GM18526 (cell line): Measurements from ENCODE around the gene PIEZO1.

Source experiments
- POLR2A ChIP-seq: IDR thresholded peaks from 3 replicates; pipeline ENCODE4 v1.6.1; 2011; ENCODE audit not compliant: insufficient read length; ENCODE audit errors: extremely low read depth

PIEZO1 gene

DNA sequence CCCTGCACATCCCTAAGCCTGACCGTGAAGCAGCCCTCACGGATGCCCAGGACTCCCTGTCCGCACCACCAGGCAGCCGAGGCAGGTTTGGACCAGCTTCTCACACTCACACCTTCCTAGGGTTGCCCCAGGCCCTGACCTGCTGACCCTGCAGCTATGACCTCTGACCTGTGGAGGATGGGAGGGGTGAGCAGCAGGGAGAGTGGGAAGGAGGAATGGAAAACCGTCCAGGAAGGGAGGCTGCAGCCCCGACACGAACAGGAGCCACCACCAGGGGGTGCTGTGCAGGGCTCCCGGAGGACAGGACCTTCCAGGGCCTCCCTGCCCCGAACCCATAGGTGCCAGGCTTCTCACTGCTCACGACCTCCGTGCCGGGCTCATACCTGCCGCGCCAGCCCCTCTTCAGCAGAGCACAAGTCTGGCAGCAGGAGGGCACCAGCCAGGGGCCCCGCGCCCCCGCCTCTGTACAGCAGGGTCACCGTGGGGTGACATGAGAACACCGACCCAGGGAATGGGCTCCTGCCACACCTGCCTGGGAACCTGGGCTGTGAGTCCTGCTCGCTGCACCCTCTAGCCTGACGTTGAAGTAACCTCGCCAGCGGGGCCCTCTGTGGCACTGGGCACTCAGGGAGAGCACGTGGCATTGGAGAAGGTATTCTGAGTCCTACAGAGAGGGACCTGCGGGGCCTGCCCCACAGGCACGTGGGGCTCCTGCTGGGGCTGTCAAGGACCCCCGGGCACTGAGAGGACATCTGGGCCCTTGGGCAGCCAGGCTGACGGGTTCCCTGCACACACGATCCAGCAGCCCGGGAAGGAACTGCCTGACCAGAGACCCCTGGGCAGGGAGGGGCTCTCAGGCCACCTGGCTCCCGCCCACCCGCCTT, 41.1 kb downstream of the PIEZO1 start:
- no peak for TF ChIP-seq POLR2A

GRCh38 chr16:88742896-88743605, 42.0 kb downstream of the PIEZO1 start:
- TF ChIP-seq POLR2A, result no peak

DNA sequence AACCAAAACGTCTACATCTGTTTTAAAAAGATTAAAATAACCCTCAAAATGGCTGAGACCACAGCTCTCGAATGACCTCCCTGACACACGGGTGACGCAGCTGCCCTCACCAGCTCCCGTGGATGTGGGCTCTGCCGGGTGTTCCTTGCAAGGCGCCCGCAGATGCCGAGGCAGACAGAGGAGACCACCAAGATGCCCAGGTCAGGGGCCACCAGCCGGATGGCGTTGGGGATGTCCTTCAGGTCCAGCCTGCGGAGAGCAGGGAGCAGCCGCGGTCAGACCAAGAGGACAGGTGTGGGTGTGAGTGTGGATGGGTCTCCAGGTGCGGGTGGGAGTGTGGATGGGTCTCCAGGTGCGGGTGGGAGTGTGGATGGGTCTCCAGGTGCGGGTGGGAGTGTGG, 43.7 kb downstream of the PIEZO1 start:
- TF ChIP-seq POLR2A, result no peak

DNA sequence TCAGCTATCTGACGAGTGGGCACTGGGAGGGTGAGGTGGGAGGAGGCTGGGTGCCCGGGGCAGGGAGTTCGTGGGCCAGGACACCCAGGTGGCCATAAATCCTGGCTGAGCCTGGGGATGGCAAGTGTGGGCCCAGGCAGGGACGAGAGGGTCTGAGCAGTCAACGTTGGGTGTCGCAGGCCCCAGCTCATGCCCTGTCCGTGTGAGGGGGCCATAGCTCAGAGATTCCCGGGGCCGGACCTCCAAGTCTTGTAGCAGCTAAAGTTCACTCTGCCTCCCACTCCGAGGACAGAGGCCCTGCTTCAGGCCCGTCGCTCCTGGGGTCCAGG, 44.3 kb downstream of the PIEZO1 start:
- no peak for TF ChIP-seq POLR2A

DNA sequence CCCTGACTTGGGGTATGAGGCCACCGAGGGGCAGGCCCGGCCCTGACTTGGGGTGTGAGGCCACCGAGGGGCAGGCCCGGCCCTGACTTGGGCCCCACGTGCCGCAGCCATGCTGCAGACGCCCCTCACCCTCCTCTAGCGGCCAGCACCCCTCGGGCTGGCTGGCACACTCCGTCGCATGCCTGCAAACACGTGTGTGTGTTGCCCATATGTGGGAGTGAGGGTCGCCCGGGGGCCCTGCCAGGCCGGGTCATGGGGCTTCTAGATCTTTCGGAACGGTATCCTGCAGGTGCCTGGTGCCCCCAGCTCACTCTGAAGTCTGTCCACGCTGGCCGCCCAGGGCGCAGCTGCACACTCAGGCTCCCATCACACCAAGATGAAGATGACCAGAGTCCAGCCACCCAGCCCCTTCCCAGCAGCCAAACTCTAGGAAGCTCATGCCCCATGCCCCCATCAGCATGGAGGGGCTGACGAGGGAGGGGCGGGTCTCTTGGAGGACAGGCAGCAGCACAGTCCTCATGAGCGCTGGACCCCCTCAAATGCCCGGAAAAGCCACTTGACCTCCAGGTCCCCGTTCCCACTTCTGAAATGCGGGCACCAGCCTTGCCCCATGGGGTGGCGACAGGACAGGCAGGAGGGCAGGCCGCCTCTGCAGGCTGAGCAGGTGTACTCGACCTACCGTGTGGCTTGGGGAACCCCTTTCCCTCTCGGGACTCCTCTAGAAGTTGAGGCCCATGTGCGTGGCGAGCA, 44.9 kb downstream of the PIEZO1 start:
- TF ChIP-seq POLR2A, result no peak

GRCh38 chr16:88739139-88739976, 45.7 kb downstream of the PIEZO1 start:
- no peak for TF ChIP-seq POLR2A

DNA sequence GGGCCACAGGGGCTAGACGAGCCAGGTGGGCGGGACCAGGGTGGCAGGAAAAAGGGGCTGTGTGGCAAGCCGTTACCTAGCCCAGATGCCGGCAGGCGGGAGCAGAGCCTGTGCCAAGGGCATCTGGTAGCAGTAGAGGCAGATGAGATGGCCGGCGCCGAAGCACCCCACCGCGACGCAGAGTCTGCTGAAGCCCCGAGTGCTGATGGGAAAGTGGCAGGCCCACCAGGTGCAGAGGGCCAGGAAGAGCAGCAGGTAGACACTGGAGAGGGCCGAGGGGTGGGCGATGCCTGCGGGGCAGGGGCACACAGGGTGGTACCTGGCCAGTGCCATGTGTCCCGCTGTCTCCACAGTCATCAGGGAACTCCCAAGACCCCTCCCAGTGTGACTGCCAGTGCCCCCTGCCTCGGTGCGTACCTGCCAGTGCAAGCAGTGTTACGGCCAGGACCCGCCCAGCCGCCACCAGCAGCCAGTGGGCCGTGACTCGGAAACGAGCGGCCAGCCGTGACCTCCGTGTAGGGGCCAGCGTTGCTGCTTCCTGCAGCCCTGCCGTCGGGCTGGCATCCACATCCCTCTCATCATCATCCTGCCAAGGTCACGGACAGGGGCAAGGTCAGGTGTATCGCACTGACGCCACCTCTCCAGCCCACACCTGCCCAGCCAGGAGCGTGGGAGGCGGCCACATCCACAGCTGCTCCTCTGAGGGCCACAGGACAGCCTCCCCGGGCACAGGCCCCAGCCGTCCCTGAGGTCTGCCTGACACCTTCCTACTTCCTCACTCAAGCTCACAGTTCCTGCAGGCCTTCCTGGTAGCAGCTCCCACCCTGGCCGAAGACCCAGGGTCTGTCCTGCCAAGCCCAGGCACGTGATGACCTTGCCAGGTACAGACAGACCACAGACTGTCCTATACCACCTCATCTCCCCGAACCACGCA, 46.6 kb downstream of the PIEZO1 start:
- TF ChIP-seq POLR2A, result no peak

- no peak for TF ChIP-seq POLR2A
Observed at GRCh38 chr16:88737298-88738150, 47.5 kb downstream of the PIEZO1 start.

DNA sequence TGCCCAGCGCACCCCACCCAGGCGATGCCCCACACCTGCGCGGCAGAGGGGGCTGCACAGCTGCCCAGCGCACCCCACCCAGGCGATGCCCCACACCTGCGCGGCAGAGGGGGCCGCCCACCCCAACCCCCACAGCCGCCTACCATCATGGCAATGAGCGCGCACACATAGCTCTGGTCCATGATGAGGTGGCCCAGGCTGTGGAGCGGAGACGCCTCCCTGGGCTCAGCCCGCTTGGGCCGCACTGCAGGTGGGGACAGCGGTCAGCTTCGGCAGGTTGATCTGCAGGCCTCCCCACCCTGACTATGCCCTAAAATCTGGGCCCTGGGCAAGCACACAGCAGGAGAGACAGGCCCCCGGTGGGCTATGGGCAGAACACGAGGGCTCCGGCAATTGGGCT, 48.5 kb downstream of the PIEZO1 start:
- TF ChIP-seq POLR2A, result no peak

DNA sequence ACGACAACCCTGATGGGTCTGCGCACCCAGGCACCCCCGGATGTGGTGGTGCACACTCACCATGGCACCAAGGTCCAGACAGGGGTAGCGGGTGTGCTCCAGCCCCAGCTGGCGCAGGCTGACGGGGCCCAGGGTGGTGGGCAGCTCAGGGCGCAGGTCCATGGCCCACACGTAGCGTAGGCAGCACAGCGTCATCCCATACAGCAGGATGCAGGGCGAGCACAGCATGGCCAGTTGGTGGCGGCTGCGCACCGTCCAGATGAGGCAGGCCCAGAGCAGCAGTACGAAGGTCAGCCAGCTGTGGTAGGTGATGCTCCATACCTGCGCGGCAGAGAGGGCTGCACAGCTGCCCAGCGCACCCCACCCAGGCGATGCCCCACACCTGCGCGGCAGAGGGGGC, 48.9 kb downstream of the PIEZO1 start:
- no peak for TF ChIP-seq POLR2A

- no peak for TF ChIP-seq POLR2A
Observed at GRCh38 chr16:88735616-88736015, 49.4 kb downstream of the PIEZO1 start.

DNA sequence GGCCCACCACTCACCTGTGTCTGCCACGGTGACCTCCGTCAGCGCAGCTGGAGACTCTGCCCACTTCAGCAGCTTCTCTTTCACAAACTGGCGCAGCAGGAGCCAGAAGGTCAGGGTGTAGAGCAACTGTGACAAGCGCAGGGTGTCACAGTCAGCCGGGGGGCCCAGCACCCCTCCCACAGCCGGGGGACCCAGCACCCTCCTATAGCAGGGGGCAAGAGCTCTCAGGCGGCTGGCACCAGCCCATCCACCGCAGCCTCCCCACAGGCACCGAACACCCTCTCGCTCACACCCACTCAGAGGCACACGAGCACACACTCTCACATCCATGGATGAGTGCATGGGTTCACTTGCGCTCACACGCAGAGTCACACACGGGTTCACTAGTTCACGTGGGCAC, 49.9 kb downstream of the PIEZO1 start:
- TF ChIP-seq POLR2A, result no peak

- no peak for TF ChIP-seq POLR2A
Observed at GRCh38 chr16:88734361-88734728, 50.7 kb downstream of the PIEZO1 start.
